Stimulated activated CD8-positive, alpha-beta memory T cell treated with anti-CD3 and anti-CD28 coated beads, Interleukin-4, amount 100 ng/mL, for 24 hours (primary cell): ENCODE data around the gene KLHL33.
"Not testable (repeated sequence)": the region's sequence is repeated elsewhere in the genome, so short reads cannot be mapped to it uniquely, and the experiment has no call there.

ENCODE experiments used
- DNase-seq: peaks from one replicate; pipeline ENCODE4 v3.0.0-alpha.2; 2020; ENCODE audit warnings: low read depth

The KLHL33 gene

GRCh38 chr14:20446889-20447288, 10.9 kb upstream of the KLHL33 start:
- no peak for DNase-seq

GRCh38 chr14:20443650-20444049, 7.7 kb upstream of the KLHL33 start:
- not testable (repeated sequence) for DNase-seq

GRCh38 chr14:20441461-20441860, 5.5 kb upstream of the KLHL33 start:
- DNase-seq, result no peak

GRCh38 chr14:20440882-20441281, 4.9 kb upstream of the KLHL33 start:
- no peak for DNase-seq

- no peak for DNase-seq
Measured at GRCh38 chr14:20440465-20440864, 4.5 kb upstream of the KLHL33 start.

- no peak for DNase-seq
Measured at GRCh38 chr14:20438664-20439063, 2.7 kb upstream of the KLHL33 start.

- DNase-seq, result no peak
Measured at GRCh38 chr14:20436363-20436755, 393 bp upstream of the KLHL33 start.

- DNase-seq, result no peak
Measured at GRCh38 chr14:20434701-20435581, 1.0 kb downstream of the KLHL33 start.

- DNase-seq, result no peak
Measured at GRCh38 chr14:20429801-20430669, 5.9 kb downstream of the KLHL33 start.

GRCh38 chr14:20428802-20429201, 7.2 kb downstream of the KLHL33 start:
- no peak for DNase-seq

- no peak for DNase-seq
Measured at GRCh38 chr14:20428010-20428365, 8.0 kb downstream of the KLHL33 start.

GRCh38 chr14:20427231-20428009, 8.5 kb downstream of the KLHL33 start:
- no peak for DNase-seq

GRCh38 chr14:20424851-20425250, 11.1 kb downstream of the KLHL33 start:
- DNase-seq, result no peak

GRCh38 chr14:20422886-20423285, 13.1 kb downstream of the KLHL33 start:
- DNase-seq, result no peak

GRCh38 chr14:20421267-20421666, 14.7 kb downstream of the KLHL33 start:
- DNase-seq, result no peak

- DNase-seq, result no peak
Measured at GRCh38 chr14:20419419-20419818, 16.5 kb downstream of the KLHL33 start.

- no peak for DNase-seq
Measured at GRCh38 chr14:20418501-20418909, 17.5 kb downstream of the KLHL33 start.

GRCh38 chr14:20417250-20418186, 18.4 kb downstream of the KLHL33 start:
- no peak for DNase-seq

- DNase-seq, result no peak
Measured at GRCh38 chr14:20416223-20416622, 19.7 kb downstream of the KLHL33 start.

- DNase-seq, result no peak
Measured at GRCh38 chr14:20415782-20416206, 20.2 kb downstream of the KLHL33 start.

- no peak for DNase-seq
Measured at GRCh38 chr14:20413744-20414082, 22.3 kb downstream of the KLHL33 start.
